Astrocyte of the hippocampus (primary cell): ENCODE data around the gene ABCG2.

Experiments used
- DNase-seq: peaks from one replicate; pipeline ENCODE4 v3.0.0; 2011; ENCODE audit warnings: low read depth, low spot score

ABCG2 gene

GRCh38 chr4:88158489-88159228 is at the start of gene ABCG2:
ABCG2 (minus strand) TSS chr4:88158639; CDS start chr4:88139995, 18,644 bp downstream.
- DNase-seq = peak; percentile 61

- no peak for DNase-seq
These were observed 49.7 kb upstream of the ABCG2 start for GRCh38 chr4:88208156-88208555.

DNA sequence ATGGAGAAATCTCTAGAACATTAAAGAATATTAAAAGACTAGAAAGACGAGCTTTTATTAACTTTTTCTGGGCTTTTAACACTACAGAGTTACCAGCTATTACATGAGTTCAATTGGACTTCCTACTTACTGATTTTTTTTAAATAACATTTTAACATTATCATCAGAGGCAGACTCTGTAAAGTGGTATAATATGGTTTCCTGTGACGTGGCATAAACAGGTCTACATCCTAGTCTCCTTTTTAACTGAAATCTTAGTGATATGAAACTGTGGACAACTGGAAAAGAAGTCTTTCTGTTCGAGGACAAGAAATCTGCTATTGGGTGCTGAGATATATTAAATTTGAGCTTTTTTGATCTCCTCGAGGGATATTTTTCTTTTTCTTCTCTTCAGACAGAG is 48.7 kb upstream of the ABCG2 start:
- no peak for DNase-seq

DNA sequence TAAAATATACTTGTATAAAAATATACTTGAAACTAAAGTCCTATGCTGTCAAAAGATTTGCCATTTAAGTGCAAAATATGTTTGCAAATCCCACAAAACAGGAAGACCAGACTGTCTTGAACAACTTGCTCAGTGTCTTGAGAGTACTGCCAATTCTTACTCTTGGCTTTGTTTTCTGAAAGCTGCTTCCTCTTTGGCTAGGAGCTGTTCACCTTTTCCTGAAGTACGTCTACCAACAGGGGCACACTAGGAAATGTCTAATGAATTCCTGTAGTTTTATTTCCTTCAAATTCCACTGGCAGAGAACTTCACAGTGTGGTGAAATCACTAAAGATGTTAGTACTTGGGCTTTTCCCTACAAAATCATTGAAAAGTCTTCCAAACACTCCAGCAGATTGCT is 46.4 kb upstream of the ABCG2 start:
- peak; percentile 6 for DNase-seq

- no peak for DNase-seq
These were observed 44.0 kb upstream of the ABCG2 start for GRCh38 chr4:88202443-88202842.

DNA sequence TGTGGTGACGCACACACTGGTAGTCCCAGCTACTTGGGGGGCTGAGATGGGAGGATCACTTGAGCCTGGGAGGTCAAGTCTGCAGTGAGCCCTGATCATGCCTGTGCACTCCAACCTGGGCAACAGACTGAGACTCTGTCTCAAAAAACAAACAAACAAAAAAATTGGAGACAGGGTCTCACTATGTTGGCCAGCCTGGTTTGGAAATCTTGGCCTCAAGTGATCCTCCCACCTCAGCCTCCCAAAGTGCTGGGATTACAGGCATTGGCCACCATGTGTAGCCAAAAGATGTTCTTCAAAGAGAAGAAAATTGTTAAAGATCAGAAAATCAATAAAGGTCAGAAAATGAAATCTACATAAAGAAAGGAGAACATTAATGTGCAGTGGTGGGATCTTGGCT is 41.7 kb upstream of the ABCG2 start:
- no peak for DNase-seq

- no peak for DNase-seq
These were observed 38.2 kb upstream of the ABCG2 start for GRCh38 chr4:88196523-88197185.

- DNase-seq = no peak
These were observed 37.5 kb upstream of the ABCG2 start for GRCh38 chr4:88196013-88196365.

GRCh38 chr4:88195328-88196012 is 37.0 kb upstream of the ABCG2 start:
- no peak for DNase-seq

- no peak for DNase-seq
These were observed 33.0 kb upstream of the ABCG2 start for GRCh38 chr4:88191404-88191803.

DNA sequence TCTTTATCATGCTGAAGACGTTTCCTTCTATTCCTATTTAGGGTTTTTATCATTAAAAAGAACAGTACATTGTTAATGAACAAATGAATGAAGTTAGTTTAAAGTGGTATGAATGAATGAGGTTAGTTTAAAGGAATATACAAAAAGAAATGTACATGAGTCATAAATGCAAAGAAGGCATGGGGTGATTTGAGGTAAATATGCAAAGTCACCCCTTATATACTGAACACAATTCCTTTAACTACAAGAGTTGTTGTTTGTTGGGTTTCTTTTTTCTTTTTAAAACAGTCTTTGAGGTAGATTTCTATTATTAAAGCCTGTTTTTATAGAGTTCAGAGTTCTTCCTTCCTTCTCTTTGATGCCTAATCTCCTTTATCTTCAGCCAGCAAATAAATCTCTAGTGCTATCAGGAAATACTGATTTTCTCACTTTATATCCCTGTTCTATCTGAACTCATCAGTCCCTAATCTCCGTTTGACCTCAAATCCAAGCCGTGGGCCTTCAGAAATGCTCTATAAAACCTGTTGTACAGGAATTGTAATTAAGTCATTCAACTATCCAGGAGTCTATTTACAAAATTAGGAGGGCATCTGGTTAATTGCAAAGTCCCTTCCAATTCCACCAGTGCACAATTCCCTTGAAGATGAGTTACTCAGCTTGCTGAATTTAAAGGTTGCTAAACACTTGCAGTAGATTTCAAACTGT is 31.6 kb upstream of the ABCG2 start:
- no peak for DNase-seq

- no peak for DNase-seq
These were observed 30.9 kb upstream of the ABCG2 start for GRCh38 chr4:88189418-88189738.

DNA sequence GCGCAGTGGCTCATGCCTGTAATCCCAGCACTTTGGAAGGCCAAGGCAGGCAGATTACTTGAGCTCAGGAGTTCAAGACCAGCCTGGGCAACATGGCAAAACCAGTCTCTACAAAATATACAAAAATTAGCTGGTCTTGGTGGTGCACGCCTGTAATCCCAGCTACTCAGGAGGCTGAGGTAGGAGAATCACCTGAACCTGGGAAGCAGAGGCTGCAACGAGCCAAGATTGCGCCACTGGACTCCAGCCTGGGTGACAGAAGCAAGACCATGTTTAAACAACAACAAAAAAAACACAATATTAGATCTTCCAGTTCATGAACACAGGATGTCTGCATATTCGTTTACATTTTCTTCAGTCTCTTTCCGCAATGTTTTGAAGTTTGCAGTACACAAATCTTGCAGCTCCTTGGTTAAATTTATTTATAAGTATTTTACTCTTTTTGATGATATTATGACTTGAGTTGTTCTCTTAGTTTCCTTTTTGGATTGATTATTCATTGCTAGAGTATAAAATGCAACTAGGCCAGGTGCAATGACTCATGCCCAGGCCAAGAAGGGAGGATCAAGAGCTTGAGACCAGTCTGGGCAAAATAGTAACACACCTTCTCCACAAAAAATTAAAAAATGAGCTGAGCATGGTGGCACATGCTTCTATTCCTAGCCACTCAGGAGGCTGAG is 30.4 kb upstream of the ABCG2 start:
- no peak for DNase-seq

GRCh38 chr4:88187766-88188165 is 29.3 kb upstream of the ABCG2 start:
- DNase-seq = no peak

DNA sequence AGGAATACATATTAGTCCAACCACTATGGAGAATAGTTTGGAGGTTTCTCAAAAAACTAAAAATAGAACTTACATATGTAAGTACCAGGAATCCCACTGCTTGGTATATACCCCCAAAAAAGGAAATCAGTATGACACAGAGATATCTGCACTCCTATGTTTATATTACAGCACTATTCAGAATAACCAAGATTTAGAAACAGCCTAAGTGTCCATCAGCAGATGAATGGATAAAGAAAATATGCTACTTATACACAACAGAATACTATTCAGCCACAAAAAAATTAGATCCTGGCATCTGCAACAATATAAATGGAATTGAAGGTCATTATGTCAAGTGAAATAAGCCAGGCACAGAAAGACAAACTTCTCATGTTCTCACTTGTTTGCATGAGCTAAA is 27.5 kb upstream of the ABCG2 start:
- no peak for DNase-seq

DNA sequence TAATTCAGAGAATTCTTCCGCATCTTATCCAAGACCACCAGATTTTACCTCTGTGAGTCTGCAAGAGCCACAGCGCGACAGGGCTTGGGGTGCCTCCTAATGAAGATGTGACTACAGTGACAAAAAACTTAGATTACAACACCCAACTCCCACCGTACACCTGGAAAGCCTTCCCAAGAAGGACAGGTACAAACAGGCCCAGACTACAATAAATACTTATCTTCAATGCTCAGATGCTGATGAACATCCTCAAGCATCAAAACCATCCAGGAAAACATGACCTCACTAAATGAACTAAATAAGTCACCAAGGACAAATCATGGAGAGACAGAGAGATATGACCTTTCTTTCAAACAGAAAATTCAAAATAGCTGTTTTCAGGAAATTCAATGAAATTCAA is 20.8 kb upstream of the ABCG2 start:
- no peak for DNase-seq

DNA sequence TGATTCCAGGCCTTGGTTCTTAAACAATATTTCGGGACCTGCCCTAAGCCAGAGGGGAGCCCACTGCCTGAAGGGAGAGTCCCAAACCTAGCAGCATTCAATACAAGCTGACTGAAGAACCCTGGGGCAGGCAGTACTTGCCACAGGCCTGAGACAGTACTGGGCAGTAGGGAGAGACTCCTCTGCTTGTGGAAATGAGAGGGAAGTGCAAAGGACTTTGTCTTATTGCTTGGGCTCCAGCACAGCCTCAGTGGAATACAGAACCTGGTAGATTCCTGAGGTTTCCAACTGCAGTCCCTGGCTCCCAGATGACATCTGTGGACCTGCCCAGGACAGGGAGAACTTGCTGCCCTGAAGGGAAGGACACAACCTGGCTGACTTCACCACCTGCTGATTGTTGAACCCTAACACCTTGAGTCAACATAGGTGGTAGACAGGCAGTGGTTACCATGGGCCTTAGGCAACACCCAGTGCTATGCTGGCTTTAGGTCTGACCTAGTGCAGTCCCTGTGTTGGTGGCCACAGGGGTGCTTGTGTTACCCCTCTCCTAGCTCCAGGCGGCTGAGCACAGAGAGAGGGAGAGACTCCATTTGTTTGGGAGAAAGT is 20.3 kb upstream of the ABCG2 start:
- no peak for DNase-seq

DNA sequence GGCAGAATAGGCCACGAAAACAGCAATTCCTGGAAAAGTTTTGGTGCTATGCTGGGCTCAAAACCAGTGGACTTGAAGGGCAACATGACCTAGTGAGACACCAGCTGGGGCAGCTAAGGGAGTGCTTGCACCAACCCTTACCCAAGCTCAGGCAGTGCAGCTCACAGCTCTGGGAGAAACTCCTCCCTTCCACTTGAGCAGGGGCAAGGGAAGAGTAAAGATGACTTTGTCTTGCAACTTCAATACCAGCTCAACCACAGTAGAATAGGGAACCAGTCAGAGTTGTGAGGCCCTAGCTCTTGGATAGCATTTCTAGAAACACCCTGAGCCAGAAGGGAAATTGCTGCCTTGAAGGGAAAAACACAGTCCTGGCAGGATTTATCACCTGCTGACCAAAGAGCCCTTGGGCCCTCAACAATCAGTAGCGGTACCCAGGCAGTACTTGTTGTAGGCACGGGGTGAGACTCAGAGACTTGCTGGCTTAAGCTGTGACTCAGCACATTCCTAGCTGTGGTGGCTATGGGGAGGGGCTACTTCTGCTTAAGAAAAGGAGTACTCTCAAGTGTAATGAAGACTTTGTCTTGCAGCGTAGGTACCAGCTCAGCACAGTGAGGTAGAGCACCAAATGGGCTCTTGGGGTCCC is 19.7 kb upstream of the ABCG2 start:
- peak; percentile 88 for DNase-seq

DNA sequence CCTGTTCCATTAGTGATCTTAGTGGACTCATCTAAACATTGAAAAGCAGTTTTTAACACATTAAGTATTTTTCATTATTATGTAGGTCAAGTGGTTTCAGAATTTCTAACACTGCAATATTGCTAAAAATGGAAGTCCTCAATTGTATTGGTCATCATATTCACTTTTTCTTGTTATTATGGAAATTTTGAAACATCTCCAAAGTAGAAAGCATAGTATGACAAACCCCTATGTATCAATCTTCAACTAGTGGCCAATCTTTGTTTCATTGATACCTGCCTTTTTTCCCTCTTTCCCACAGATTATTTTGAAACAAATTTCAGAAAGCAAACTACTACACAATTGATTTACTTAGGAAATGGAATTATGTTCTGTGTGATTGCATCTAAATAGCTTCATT is 14.5 kb upstream of the ABCG2 start:
- no peak for DNase-seq

GRCh38 chr4:88171206-88171605 is 12.8 kb upstream of the ABCG2 start:
- DNase-seq = no peak

DNA sequence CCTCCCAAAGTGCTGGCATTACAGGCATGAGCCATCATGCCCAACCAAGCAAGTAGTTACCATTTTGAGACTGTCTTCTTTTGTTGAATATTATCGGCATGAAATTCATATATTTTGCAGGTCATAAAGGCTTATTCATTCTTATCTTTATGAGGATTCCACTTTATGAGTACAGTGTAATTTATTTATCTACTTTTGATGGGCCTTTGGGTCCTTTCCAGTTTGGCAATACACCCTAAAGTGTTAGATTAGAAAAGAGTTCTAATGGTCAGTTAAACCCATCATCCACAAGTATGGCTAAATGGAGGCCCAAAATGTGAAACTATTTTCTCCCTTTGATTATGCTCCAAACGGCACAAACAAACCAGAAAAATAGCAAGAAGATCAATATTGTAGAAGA is 10.9 kb upstream of the ABCG2 start:
- DNase-seq = no peak
